AG09319 (cell line): ENCODE results near the gene NAXD.

ENCODE experiments used
- DNase-seq: peaks from one replicate; pipeline ENCODE4 v3.0.0-alpha.2; 2010; ENCODE audit warnings: low read depth; ENCODE audit errors: extremely low read depth
- CTCF ChIP-seq: IDR thresholded peaks from 2 replicates; pipeline ENCODE4 v1.5.1; 2011; ENCODE audit warnings: low read depth, mild to moderate bottlenecking, inconsistent platforms, low read length, moderate library complexity

The NAXD gene

GRCh38 chr13:110683203-110683883 is 68.0 kb downstream of the NAXD start:
- no peak for DNase-seq
- peak; percentile 51 for TF ChIP-seq CTCF

GRCh38 chr13:110683921-110684320 is 68.6 kb downstream of the NAXD start:
- TF ChIP-seq CTCF: no peak
- DNase-seq: no peak

- no peak for DNase-seq
- no peak for TF ChIP-seq CTCF
These were observed 69.2 kb downstream of the NAXD start for GRCh38 chr13:110684388-110685056.

- DNase-seq: no peak
- TF ChIP-seq CTCF: no peak
These were observed 70.1 kb downstream of the NAXD start for GRCh38 chr13:110685305-110686020.

GRCh38 chr13:110687736-110688135 is 72.4 kb downstream of the NAXD start:
- TF ChIP-seq CTCF: no peak
- DNase-seq: no peak

- TF ChIP-seq CTCF: no peak
- no peak for DNase-seq
These were observed 73.7 kb downstream of the NAXD start for GRCh38 chr13:110689041-110689440.
